Amniotic stem cell (primary cell): ENCODE measurements around the gene TSNAXIP1.
"Not testable (repeated sequence)": the region's sequence is repeated elsewhere in the genome, so short reads cannot be mapped to it uniquely, and the experiment has no call there.

Experiments
- DNase-seq: peaks from one replicate; lab custom pipeline; 2025; lab: John Stamatoyannopoulos, UW

TSNAXIP1 gene

DNA sequence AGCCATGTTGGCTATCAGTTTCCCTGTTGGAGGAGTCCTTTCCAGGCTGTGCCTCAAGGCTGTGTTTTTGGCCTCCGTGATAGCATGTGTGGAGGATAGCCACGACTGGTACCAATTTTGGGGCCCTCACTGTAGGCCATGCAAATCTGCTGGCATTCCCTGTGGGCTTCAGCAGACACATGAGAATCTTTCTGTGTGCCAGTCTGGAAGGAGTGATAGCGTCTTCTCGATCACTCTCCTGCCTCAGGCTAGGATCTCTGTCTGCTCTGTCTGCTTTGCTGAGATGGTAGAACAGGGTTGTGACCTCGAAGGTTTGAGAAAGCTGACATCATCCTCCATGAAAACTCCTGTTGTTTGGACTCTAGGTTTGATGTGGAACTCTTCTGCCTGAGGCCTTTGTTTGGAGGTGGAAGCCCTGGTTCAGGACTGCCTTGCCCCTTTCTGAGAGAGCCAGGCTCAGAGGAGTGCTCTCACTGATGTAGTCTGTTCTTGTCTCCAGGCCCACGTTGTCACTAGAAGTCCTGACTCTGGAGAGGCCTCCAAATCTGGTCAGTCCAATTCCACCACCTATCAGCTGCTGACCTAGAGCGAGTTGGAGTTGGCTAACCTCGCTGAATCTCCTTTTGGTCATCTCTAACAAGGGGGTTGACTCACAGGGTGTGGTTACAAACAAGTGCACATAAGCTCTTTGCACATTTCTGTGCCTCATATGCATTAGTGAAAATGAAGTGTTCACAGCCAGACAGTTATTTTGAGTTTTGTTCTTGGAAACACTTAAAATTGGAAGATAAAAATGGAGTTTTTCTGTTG is 54.1 kb downstream of the TSNAXIP1 start:
- no peak for DNase-seq

DNA sequence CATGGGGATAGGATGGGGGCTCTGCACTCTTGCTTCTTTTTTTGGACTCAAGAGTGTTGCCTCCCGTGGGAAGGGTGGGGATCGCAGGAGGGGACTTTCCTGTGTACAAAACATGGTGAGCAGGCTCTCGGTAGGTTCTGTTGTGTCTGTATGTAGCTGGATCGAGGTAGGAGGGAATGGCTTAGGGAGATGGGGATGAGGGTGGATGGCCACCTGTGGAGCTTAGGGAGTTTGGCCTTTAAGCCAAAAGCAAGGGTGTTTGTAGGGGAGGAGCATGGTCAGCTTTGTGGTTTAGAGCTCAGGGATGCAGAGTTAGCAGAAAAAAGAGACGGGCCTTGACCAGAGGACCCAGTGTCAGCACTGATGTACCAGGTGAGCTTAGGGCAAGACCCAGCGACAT is 55.2 kb downstream of the TSNAXIP1 start:
- DNase-seq, result no peak

DNA sequence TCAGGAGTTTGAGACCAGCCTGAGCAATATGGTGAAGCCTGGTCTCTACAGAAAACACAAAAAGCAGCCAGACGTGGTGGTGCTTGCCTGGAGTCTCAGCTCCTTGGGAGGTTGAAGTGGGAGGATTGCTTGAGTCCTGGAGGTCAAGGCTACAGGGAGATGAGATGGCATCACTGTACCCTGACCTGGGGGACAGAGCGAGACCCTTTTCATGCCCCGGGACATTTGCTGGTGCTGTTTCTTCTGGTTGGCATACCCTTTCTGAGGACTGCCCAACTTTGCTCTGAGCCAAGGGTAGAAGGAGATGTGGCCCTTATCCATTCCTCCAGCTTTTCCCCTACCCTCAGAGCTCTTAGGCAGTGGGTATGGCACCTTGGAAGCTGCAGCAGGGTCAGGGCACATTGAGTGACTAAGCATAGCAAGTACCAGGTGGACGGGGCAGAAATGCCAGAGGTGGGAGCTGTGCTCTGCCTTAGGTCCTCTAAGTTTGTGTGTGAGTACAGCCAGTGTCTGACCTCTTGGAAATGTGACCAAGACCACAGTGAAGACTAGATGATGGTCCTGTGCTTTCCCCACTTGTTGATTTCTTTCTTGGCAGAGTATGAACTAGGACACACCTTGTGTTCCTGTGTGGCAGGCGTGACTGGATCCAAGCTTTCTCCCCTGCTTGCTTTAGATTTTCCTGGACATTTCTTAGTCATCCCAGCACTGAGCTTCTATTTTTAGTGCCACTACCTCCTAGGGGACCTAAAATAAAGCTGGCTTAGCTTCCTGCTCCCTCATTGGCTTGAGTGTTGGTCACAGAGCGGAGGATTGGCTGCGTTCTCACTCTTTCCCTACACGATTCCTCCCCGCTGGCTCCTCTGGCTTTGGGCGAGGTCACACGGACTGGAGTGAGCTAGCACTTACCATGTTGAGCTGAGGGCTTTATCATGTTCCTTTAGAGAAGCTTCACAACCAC is 56.2 kb downstream of the TSNAXIP1 start:
- no peak for DNase-seq

DNA sequence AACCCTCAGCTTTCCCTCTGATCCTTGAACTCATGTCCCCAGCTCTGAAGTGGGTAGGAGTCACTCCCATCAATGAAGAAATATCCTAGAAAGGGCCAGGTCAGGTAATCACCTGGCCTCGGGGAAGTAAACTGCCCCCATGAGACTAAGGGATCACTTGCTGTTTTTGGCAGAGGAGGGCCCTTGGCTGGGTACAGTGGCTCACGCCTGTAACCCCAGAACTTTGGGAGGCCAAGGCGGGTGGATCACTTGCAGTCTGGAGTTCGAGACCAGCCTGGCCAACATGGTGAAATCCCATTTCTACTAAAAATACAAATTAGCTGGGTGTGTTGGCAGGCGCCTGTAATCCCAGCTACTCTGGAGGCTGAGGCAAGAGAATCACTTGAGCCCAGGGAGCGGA is 57.4 kb downstream of the TSNAXIP1 start:
- not testable (repeated sequence) for DNase-seq

DNA sequence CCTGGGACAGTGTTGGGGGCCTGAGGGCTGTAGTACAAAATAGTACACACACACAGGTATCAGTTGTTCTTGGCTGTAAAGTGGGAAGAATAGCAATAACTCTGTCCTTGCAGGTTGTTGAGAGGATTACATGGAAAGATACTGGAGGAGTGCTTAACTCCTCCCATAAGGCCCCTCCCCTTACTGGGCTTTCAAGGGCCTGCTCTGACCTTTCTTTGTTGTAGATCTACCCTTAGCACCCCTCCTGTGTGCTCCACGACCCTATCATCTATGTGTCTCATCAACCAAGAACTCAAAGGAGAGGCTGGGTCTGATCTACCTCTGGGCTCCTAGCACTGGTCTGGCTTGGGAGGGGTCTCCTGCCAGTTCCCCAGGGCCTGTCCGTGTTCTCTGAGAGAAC is 57.9 kb downstream of the TSNAXIP1 start:
- DNase-seq, result no peak

DNA sequence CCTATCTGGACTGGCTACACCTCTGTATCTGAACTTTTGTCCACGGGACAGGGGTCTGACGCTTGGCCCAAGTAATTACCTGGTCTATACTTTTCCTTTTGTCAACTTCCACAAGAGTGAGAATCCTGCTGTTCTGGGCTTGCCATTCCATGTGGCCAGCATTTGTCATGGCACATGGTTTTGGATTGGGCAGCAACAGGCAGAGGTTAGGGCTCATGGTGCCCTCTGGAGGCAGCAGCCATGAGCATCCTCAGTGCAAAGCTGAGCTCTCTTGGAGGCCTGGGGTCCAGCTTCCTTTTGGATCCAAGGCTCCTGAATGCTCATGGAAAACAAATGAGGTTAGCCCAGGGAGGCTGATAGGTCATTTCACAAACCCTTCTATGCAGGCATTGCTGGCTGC is 58.6 kb downstream of the TSNAXIP1 start:
- no peak for DNase-seq

DNA sequence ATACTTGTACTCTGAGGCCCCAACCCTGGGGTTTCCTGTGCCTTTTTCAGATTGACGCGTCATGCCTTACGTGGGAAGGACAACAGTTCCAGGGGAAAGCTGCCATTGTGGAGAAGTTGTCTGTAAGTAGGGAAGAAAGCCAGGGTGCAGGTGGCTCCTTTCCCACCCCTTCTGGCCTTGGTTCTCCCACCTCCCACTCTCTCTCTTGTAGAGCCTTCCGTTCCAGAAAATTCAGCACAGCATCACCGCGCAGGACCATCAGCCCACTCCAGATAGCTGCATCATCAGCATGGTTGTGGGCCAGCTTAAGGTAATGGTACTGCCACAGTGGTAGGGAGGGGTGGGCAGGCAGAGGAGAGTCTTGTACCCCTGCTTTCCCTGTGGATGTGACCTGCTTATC is 61.6 kb downstream of the TSNAXIP1 start:
- no peak for DNase-seq

DNA sequence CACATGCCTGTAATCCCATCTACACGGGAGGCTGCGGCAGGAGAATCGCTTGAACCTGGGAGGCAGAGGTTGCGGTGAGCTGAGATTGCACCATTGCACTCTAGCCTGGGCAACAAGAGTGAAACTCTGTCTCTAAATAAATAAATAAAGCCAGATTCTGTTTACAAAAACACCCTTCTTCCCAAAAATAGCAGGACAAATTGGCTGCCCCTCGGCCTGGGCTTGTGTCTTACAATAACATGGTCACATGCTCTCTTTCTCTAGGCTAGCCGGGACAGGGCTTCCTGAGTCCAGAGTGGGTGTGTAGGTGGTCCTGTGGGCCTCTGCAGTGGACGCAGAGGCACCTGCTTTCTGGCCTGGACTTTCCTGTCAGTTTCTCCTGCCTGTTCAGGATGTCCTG is 63.0 kb downstream of the TSNAXIP1 start:
- no peak for DNase-seq

DNA sequence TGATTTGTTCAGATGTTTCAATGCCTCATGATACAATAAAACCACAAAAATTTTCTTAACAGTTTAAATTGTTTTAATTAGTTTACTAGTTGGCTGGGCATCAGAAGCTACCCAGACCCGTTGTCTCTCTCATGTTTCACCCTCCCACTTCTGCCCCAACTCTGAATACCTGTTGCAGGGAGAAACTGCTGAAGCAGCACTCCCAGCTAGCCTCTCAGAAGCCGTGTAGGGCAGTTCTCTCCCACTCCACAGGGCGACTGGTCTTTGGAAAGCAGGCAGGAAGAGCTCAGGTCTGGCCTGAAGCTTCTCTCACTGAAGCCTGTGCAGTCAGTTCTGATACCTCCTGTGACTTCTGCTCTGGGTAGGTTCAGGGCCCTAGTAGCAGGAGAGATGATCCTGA is 64.6 kb downstream of the TSNAXIP1 start:
- no peak for DNase-seq

DNA sequence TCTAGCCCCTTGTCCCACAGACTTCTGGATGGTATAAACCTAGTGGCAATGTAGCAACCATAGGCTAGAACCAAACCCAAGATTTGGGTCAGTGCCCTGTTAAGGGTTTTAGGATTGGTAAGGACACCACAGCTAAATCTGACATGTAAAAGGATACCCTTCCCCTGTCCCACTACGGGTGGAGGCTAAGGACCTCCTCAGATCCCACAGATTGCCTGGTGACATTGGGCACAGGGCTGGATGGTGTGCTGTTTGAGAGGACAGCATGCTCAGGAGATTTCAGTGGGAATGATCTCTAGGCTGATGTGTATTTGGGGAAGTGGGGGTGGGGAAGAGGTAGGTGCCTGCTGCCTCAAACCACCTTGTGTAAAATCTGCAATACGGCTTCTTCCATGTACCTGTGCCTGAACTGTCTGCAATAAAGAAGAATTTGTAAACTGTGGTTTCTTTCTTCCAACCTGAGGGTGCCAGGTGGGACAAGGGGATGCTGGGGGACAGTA is 65.5 kb downstream of the TSNAXIP1 start:
- DNase-seq, result no peak

DNA sequence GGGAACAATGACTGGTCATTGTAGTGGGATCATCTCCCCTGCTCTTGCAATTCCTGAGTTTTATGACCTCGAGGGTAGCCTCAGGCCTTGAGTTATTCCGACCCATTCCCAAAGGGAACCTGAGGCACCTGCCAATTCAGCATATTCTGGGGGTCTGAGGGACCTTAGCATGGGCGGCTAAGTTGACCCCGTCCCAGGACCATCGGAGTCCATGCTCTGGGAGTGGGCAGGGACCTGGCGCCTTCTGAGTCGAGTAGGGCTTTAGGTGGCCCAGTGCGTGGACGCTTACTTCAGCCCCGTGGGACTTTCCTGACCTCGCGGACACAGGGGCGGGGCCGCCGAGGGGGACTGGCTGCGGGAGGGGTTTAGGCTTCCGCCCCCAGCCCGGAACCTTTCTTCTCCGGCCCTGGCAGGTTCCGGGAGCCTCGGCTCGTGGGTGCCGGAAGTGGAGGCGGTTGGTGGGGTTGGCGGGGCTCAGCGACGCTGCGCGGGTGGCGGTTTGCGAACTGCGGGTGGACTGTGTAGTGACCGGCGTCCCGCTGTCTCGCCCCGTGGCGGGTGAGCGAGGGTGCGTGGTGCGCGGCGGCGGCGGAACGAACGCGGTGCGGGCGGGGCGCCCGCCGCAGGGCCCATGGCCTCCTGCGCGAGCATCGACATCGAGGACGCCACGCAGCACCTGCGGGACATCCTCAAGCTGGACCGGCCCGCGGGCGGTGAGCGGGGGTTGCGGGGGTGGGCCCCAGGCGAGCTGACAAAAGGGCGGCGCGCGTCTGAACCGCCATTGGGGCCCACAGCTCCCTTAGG is 66.1 kb downstream of the TSNAXIP1 start, which contains the start of gene EDC4:
Gene EDC4 (plus strand): TSS at position 422 of the 804 bp plus-strand sequence. CDS start 210 bp downstream, at position 632.
- peak; percentile 61 for DNase-seq

DNA sequence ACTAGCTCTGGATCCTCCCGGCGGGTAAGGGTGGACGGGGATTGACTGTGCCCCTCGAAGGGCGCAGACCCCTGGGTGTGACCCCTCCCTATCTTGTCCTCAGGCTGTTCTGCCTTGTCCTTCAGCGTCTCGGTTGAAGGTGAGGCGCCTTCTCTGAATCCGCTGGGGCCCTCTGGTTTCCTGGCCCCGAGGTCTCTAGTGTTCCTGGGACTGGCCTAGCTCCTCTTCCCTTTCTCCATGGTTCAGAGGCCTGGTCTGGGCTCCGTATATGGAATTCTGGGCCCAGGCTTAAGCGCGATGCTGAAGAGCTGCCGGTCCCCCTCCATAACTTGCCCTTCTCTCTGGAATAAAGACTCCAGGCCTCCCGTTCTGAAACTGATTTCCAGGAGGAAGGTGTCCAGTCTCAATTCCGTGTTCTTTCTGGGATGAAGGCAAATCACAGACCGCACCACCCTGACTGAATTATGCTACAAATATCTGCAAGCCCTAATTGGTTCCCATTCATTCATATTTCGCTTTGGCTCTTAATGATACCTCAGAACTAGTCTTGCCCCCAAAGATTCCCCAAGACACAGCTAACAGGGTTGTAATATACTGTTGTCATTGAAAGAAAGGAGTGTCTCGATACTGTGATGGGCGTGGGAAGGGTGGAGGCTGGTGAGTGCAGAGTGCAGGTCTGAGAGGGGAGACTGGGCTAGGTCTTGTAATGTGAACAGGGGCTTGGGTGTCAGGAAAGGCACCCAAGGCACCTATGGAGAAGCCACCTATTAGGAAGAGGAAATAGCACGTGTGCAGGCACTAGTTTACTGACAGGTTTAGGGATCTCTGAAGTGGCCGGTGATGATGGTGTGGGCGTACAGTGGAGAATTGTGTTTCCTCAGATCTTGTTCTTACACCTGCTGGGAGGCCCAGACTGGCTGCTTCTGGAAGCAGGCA is 67.0 kb downstream of the TSNAXIP1 start:
- no peak for DNase-seq

DNA sequence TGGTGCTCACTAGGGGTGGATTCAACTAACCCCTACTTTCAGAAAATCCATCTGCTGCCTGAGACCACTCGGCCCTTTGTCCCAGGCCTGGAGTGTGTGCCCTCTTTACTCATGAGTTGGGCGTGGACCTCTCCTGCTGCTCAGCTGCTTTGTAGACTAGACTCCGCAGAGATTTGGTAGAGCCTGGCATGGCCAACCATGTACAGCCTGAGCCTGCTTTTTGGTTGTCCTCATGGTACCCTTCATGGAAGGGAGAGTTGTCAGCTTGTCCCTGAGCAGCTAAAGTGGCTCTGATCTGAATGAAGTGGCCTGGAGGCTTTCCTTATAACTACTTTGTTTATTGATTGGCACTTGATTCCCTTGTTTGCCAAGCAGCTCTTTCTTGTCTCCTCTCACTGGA is 67.7 kb downstream of the TSNAXIP1 start:
- no peak for DNase-seq

DNA sequence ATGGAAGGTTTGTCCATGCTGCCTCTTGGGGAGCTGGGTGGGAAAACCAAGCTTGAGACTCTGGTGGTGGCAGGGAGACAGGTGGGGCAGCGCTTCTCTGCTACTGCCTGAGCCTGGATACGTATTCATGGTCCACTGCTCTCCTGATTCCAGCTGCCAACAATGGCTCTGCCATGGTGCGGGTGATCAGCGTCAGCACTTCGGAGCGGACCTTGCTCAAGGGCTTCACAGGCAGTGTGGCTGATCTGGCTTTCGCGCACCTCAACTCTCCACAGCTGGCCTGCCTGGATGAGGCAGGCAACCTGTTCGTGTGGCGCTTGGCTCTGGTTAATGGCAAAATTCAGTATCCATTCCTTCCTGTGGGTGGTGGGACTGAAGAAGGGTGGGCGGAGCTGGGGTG is 70.4 kb downstream of the TSNAXIP1 start:
- no peak for DNase-seq
